SW 1271 (cell line): ENCODE data around the gene FAM9A.

Experiments used
- DNase-seq, 2 experiments: peaks; one replicate each; lab custom pipeline; 2025; lab: John Stamatoyannopoulos, UW

FAM9A gene

DNA sequence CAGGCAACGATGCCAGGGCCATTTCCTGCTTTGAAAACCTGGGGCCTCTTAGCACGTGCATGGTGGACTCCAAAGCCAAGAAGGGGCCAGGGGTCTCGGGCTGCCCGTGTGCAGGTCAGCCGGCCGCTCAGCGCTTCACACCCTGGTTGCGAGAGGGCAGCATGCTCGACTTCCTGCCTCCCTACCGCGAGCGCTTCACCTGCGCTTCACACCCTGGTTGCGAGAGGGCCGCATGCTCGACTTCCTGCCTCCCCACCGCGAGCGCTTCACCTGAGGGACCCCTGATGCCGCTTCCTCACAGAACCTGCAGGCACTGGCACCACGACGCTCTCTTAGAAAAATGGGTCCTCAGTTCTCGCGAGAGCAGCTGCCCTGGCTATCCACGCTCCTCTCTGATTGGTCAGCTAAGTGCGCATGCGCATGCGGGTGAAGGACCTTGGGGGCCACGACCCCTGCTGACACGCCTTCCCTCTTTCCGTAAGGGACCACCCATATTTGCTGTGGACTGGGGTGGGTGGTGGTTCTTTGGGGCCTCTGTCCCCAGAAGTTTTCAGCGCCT lies at the start of gene FAM9A:
TSS of gene FAM9A (minus strand) at position 343 of the 559 bp plus-strand sequence. CDS start 1,212 bp downstream, outside the sequence.
- DNase-seq: no peak

DNA sequence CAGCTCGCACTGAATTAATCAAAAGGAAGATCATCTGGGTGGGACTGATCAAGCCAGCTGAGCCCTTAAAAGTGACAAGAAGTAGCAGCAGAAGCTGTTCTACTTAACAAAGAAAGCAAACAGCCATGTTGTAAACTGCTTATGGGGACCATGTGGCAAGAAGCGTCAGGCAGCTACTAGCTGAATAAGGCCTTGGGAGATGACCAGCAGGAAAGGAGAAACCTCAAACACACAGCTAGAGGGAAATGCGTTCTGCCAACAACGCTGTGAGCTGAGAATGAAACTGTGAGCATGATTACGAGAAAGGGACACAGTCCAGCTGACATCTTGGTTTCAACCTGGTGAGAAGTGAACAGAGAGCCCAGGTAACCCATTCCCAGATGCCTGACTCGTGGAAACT lies 49.3 kb upstream of the FAM9A start:
- DNase-seq: no peak

DNA sequence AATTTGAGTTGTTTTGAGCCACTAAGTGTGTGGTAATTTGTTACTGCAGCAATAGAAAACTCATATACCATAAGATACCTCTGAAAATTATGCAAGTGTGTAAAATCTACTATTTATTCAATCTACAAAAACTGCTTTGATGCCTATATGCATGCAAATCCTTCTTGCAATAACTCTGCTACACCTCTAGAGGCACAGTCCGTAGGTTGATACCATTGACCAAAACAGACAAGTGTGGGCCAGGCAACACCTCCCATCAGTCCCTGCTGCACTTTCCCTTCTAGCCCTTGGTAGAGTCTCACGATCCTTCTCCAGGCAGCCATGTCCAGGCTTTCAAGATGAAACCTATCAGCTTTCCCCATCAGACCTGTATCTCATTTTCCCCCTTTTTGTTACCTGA lies 48.8 kb upstream of the FAM9A start:
- no peak for DNase-seq

DNA sequence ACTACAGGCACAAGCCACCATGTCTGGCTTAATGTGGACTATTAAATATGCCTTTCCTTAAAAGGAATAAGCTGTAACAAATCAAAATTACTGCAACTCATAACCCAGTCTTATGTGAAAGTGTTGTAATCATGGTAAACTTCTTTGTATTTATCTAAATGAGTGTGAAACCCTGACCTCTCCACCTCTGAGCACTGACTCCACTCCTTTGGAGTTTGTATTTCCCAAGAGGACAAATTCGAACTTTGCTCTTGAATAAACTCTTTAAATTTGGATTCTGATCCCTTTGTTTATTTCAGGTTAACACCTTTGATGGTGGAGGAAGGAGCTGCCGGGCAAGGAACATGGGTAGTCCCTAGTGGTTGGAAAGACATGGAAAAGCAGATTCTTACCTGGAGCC lies 48.3 kb upstream of the FAM9A start:
- no peak for DNase-seq

DNA sequence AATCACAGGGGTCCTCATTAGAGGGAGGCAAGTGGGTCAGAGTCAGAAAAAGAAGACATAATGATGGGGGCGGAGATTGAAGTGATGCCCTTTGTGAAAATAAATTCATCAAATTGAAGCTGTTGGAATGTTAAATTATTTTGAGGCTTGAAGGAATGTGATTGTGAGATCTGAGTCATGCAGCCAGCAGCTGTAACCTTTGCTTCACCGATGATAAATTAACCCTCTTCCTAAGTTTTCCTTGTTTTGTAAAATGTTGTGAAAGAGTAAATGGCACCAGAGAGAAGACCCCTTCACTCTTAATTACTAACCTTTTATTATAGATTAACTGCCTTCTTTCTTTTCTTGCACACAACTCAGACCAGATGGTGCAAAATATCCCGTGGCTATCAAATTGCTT lies 47.7 kb upstream of the FAM9A start:
- DNase-seq: peak in 1 of 2 experiments; percentile 4

DNA sequence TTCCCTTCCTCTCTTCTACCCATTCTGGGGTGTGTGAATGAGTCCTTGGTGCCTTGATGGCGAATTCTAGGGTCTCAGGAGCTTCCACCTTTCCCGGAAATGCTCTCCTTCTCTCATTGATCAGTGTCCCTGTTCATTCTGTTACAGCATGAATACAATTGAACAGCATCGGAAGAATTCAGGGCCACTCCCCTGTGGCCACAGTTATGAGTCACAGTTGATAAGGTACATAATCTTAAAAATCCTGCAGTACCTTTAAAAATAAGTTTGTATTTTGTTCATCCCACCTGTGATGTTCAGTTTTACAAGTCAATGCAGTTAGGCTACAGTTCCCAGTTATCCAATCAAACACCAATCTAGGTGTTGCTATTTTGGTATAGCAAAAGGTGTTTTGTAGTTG lies 47.3 kb upstream of the FAM9A start:
- DNase-seq: no peak

DNA sequence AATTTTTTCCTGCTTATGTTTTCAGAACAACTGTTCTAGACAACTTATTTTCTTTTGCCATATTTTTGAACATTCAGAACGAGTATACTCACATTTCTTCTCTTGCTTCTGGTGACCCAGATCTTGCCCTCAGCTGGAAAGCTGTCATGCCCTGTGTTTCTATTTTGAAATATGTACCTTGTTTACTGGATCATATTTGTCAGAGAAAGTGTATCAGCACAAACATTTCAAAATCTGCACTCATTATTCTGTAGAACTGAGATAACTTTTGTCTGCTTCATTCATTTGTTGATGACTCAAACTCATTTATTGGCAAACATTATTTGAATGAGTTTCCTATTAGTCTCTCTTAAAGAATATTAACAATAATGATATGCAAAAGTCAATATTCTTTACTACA lies 46.2 kb upstream of the FAM9A start:
- no peak for DNase-seq

DNA sequence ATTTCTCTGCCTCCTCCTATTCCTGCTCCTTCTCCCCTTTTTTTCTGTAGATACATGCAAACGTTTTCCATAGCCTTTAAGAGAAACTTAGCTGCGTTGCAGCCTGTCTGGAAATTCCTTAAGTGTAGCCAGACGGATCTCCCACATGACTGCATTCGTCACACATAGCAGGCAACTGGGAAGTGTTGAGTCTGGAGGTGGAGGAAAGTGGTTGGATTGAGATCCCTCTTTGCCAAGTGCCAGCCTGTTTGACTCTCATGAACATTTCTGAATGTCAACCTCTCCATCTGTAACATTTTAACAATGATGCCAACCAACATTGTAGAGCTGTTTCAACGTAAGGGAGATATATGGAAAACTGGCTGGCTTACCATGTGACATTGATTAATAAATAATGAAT lies 45.1 kb upstream of the FAM9A start:
- no peak for DNase-seq

DNA sequence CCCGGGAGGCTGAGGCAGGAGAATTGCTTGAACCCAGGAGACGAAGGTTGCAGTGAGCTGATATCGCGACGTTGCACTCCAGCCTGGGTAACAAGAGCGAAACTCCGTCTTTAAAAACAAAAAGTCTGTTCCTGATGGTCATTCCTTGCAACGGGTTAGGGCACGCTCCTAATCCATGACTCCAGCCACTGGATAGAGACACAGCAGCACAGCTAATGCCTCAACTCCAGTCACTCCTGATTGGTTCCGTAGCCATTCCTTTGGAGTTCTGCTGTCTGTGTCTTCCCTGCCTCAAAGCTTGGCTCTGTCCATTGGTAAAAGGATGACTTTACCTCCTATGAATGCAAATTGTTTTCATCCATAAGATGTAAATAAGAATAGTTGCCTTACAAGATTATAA lies 44.3 kb upstream of the FAM9A start:
- no peak for DNase-seq

DNA sequence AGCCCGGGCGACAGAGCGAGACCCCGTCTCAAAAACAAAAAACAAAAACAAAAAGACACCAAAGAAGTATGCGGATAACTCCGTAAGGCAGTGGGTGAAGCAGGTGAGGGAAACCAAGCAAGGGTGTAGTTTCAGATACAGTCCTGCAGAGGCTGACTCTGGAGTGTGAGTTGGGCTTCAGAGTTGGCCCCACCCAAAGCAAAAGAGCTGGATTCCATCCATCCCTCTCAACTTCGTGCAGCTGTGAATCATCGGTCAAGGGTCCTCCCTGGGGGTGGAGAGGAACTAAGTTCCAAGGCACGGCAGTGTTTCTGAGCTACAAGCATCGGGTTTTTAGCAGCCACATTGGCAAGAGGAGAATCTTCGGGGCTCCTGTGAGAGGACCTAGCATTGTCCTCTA lies 43.9 kb upstream of the FAM9A start:
- DNase-seq: no peak

DNA sequence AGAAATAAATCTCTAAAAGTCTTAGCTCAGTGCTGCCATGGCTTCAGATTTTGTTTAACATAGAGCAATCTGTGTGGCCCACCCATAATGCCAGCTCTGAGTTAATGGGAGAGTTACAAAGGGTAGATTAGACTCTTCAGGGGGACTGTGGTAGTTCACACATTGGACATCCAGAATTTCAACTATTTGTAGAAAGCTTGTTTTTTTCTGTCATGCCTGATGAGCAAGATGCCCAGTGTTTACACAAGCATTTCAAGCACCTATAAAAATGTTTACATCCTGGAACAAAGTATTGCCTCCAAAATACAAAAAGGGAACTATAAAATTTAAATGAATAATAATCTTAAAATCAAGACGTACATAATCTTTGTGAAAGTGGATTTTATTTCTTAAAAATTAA lies 43.0 kb upstream of the FAM9A start:
- no peak for DNase-seq

DNA sequence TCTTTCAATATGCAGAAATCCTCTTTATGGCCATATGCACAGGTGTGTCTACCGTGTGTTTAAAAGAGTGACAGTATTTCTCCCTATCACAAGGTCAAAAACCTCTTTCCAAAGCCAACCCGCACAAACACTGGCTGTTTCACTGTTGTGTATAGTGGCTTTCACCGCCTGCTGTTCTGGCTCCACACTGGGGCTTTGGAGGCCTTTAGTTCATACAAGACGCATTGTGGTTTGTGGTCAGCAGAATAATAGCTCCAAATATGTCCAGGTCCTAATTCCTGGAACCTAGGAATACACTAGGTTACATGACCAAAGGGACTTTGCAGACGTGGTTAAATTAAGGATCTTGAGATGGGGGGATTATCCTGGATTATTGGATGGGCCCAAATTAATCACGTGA lies 40.7 kb upstream of the FAM9A start:
- no peak for DNase-seq

DNA sequence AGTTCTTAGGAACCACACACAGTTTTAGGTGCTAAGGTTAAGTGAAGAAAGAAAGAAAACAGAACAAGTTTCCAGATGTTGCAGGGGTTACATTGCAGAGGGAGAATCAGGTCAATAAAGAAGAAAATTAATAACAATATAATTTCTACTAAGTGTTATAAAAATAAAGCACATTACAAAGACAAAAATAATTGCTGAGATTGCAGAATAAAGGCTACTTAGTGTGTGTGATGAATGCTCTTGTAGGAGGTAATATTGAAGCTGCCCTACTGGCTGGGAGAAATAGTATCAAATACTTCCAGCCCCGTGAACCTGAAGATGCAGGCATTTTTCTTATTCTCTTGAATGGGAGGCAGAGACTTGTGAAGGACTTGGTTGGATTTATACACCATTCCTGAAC lies 33.2 kb upstream of the FAM9A start:
- DNase-seq: no peak

DNA sequence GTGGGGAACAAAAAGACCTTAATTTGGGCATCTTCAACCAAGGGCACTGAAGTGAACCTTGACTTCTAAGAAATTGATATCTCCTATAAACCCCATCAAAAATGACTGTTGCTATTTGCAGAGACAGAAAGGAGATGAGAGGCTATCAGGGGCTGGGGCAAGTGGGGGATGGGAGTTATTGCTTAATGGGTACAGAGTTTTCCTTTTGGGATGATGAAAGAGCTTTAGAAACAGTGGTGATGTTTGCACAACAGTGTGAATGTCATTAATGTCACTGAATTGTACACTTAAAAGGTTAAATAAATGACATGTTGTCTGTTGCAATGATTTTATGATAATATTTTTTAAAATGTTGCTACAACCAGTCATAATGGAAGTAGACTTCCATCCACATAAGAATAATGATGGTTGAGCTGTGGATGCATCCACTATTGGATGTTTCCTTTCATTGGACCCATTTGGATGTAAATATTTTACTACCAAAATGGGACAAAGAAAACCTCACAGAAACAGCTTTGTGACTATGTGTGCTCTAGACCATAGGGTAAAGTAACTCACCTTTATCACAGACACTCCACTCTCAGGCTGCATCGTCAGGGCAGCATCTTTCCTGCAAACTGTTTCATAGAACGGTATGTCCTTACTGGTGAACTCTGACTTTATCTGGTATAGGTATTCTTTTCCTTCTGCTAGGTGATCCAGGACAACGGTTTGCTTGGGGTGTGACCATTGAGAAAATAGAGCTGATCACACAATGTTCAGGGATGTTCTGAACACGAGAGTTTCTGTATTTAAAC lies 31.6 kb upstream of the FAM9A start:
- no peak for DNase-seq

DNA sequence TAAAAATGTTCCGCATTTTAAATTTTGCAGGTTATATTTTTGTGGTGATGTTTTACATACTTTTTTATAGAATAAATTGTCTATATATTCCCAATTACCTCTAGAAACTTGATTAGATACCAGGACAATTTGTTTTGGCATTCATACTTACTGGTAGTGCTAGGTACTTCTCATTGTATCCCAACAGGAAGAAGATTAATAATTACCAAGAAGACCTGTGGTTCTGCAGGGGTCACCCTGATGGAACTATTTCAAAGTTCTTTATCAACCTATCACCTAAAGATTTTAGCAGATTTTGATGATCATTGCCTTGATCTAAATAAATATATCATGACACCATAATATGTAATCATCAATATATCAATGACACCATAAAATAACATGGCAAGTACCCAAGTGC lies 22.5 kb upstream of the FAM9A start:
- DNase-seq: no peak

DNA sequence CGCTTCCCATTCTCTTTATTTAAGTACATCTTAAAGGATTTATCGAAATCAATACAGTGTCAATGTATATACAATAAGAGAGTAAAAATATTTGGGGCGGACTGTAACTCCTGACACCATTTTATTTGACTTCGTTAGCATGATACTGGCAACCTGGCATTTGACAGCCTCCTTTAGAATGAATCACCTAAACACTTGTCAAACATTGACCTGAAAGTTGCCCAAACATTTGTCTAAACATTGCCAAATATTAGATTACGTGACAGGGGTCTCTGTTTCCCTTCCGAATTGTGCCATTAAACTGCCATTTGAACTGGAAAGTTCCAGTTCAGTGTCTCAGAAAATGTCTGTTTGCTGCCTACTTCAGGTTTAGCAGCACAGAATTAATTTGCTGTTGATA lies 20.8 kb upstream of the FAM9A start:
- DNase-seq: no peak

DNA sequence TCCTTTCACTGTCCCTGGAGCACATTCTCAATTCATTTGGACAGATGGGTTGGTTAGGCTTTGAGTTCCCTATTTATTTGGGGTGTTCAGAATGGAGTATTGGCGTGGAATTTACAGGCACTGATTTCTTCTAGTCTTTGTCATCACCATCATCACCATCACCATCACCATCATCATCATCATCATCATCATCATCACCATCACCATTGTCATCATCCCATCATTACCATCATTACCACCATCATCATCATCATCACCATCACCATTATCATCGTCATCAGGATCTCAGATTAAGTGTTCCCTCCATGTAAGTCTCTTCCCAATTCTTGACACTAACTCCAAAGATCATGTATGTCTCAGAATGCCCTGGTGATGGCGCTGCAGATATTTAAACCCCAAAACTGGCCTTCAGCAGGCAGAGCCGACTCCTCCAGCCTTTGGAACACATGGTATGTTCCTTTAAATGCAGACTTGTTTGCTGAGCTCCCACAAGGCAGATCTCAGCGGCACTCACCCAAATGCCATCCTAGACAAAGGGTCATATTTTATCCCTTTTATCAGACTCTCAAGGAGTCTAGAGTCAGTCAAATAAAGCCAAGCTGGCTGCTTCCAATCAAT lies 19.8 kb upstream of the FAM9A start:
- no peak for DNase-seq

DNA sequence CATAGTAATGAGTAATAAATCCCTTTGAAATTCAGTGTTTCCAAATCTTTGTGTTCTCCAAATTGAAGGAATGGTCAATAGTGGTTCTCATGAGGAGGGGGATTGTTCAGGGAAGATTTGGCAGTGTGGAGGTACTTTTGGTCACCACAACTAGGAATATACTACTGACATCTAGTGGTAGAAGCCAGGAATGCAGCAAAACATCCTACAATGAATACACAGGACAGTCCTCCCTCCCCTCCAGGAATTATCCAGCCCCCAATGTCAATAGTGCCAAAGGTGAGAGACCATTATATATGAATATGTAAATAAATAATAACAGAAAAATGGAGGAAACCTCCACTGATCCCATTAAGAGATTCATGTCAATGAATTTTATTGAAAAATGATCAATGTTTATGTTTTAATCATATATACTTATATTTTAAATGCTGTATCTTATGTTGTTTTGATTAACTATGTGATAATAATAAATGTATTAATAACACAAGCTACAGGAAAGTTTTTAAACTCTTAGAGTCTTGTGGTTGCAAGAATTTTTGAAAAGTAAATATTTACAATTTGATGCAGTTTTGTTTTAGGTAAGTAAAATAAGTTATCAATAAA lies 14.4 kb upstream of the FAM9A start:
- peak in 1 of 2 experiments; percentile 18 for DNase-seq

DNA sequence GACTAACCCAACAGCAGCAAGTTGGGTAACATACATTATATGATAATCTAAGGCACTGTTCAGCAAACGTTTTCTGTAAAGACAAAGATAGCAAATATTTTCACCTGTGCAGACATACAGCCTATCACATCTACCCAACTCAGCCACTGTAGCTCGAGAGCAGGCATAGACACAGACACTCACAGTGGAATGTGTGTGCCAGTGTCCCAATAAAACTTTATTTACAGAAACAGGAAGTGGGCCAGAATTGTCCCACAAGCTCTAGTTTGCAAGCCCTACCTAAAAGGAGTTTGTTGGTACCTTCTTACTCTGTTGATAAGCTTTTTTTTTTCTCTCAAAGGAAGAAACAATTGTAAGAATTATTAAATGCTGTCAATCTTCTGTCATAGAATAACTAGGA lies 11.9 kb upstream of the FAM9A start:
- DNase-seq: no peak

DNA sequence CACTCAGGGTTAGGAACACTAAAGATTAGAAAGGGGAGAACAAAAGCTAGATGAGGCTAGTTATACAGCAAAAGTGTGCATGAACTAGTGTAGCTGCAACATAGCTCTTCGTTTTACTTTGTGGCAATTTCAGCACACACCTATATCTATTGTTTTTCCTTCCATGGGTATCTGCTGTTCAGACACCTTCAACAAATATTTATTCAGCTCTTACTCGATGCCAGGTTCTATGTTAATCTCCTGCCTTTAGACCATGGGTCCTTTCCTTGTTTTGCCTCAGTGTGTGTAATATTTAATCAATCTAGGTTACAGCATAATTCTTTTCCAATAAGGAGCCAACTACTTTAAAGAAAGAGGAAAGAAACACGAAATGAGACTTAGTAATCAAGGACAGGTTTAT lies 10.4 kb upstream of the FAM9A start:
- no peak for DNase-seq

DNA sequence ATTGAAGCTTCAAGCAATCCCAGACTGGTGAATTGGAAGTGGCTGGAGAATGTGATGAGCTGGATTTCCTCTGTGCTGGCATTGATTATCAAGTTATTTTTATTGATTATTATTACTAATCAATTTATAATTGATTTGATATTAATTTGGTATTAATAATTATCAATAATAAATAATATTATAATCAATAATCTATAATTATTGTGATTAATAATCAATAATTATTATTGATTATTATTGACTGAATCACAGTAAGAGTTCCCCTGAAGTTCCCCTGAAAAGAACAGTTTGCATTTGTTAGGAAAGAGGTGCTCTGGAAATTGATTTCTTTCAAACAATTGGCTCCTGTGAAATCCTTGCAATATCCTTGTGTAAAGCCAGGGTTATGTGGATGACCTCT lies 7.5 kb upstream of the FAM9A start:
- DNase-seq: no peak

DNA sequence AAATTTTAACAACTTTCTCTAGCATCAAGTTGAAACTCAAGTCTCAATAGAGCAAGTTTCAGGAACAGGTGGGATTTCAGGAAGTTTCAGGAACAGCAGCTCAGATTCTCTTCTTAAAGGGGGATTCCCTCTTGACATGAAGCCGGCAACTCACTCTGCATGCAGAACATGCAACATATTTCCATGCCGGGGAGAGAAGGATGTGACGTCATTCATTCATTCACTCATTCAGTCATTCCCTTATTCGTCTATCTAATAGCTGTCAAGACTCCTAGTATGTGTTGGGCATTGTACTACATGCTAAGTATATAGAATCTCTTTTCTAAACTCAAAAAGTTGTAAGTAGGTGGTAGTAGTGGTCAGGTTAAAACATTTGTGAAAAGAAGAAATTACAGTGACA lies 4.8 kb upstream of the FAM9A start:
- no peak for DNase-seq

DNA sequence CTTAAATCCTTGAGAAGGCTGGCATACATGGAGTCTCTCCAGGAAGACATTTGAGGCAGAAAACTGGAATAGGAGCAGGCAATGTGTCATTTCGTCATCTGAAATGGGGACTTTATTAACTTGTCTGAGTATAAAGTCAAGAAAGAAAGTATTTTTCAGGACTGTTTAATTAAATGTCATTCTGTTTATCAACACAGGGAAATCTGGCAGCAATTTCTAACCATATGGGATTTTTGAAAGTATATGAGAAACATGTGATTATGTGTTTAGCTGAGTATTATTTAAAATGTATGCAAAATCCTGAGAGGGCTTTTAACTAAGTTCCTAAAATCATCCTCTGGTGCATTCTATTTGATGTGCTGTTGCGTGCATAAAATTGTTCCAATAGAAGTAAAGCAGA lies 3.9 kb upstream of the FAM9A start:
- no peak for DNase-seq
